Tibial artery (tissue), 4 donors: Measurements from ENCODE around the gene HMCN1.

Experiments
- DNase-seq, 2 donors: peaks; one replicate each; pipeline ENCODE4 v3.0.0-alpha.2; 2019
- H3K27ac ChIP-seq, 2 donors: fragments of 200-600 bp; sonication (generic) in 1 of 2; 1 replicate in 1 of 2; 2 replicates in 1 of 2; pipeline ENCODE4 v1.5.1; 2018 to 2019; ENCODE audit warnings: mild to moderate bottlenecking in 1 of 2
- H3K27me3 ChIP-seq, 2 donors: fragments of 200-600 bp; sonication (generic) in 1 of 2; one replicate each; pipeline versions ENCODE4 v1.5.1 to v1.6.0; 2016 to 2019
- H3K36me3 ChIP-seq, 3 donors: fragments of 200-600 bp; sonication (generic) in 2 of 3; one replicate each; pipeline ENCODE4 v1.5.1; 2016 to 2019; ENCODE audit warnings: mild to moderate bottlenecking in 2 of 3
- H3K4me1 ChIP-seq, 4 donors: fragments of 200-600 bp; sonication (generic) in 2 of 4; 1 replicate in 3 of 4; 2 replicates in 1 of 4; pipeline ENCODE4 v1.5.1; 2016 to 2019
- H3K4me3 ChIP-seq, 2 donors: fragments of 200-600 bp; sonication (generic) in 1 of 2; 1 replicate in 1 of 2; 2 replicates in 1 of 2; pipeline ENCODE4 v1.5.1; 2018 to 2019; ENCODE audit warnings: mild to moderate bottlenecking in 2 of 2
- H3K9me3 ChIP-seq, 3 donors: fragments of 200-600 bp; sonication (generic) in 1 of 3; one replicate each; pipeline ENCODE4 v1.5.1; 2016 to 2019
- intact Hi-C: fragments of 100-400 bp; cut with DNase I; formaldehyde crosslinking; loops from one replicate; pipeline ENCODE4 v1.15.0; 2023; ENCODE audit warnings: low total_unique reads
- TF ChIP-seq, protein P1 (sequence below), 2 experiments: fragments of 200-600 bp in 1 of 2; fragments of 450-650 bp in 1 of 2; IDR thresholded peaks; one replicate each; pipeline ENCODE4 v1.5.1; 2017 to 2019; ENCODE audit warnings: antibody characterized with exemption in 2 of 2, mild to moderate bottlenecking in 1 of 2, moderate library complexity in 1 of 2

HMCN1 gene

DNA sequence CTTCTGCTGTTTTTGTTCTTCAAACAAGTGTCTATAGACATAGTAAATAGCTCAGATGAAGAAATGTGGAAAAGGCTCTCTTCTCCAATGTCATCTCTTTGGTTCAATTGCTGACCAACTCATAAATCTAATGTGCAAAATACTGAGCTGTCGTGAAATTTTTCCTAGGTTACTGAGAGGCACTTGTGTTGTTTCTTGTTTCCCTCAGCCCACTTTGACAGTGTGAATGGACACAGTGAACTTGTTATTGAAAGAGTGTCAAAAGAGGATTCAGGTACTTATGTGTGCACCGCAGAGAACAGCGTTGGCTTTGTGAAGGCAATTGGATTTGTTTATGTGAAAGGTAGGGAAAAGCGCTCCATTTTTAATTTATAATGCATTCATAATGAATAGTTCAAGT is 395.6 kb downstream of the HMCN1 start:
- H3K27me3 ChIP-seq, result no peaks in the 10 kb centered on the region
- intact Hi-C loops, result no loop called here
- no peak overlapping the region for H3K4me3 ChIP-seq
- TF ChIP-seq, protein P1, sequence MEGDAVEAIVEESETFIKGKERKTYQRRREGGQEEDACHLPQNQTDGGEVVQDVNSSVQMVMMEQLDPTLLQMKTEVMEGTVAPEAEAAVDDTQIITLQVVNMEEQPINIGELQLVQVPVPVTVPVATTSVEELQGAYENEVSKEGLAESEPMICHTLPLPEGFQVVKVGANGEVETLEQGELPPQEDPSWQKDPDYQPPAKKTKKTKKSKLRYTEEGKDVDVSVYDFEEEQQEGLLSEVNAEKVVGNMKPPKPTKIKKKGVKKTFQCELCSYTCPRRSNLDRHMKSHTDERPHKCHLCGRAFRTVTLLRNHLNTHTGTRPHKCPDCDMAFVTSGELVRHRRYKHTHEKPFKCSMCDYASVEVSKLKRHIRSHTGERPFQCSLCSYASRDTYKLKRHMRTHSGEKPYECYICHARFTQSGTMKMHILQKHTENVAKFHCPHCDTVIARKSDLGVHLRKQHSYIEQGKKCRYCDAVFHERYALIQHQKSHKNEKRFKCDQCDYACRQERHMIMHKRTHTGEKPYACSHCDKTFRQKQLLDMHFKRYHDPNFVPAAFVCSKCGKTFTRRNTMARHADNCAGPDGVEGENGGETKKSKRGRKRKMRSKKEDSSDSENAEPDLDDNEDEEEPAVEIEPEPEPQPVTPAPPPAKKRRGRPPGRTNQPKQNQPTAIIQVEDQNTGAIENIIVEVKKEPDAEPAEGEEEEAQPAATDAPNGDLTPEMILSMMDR (IDR thresholded peaks at IDR 0.05), result no peak
- DNase-seq, result no peak
- H3K27ac ChIP-seq, result no peak overlapping the region
- no peaks in the 10 kb centered on the region for H3K36me3 ChIP-seq
- H3K9me3 ChIP-seq, result peaks cover 0 to 3% (median 0%) of the 10 kb centered on the region in 3 donors
- no peaks in the 10 kb centered on the region for H3K4me1 ChIP-seq

- Histone ChIP-seq H3K36me3 (peaks cover 0 to 11% (median 0%) of the 10 kb centered on the region in 3 donors), H3K4me1 (peaks cover 0 to 7% (median 0%) of the 10 kb centered on the region in 4 donors), H3K27ac (peak overlapping the region; percentile 18 to 35), H3K4me3 (no peak overlapping the region), H3K9me3 (no peaks in the 10 kb centered on the region), H3K27me3 (no peaks in the 10 kb centered on the region)
- DNase-seq, result no peak
- TF ChIP-seq, protein P1 (IDR thresholded peaks at IDR 0.05), result no peak
- intact Hi-C loops, result no loop called here
These were observed 404.9 kb downstream of the HMCN1 start for GRCh38 chr1:186139115-186139514.

- TF ChIP-seq, protein P1 (IDR thresholded peaks at IDR 0.05), result no peak
- Histone ChIP-seq H3K36me3 (peaks cover 0 to 11% (median 0%) of the 10 kb centered on the region in 3 donors), H3K9me3 (no peaks in the 10 kb centered on the region), H3K4me1 (peaks cover 0 to 7% (median 0%) of the 10 kb centered on the region in 4 donors), H3K27ac (peak overlapping the region; percentile 18 to 35), H3K27me3 (no peaks in the 10 kb centered on the region), H3K4me3 (no peak overlapping the region)
- no peak for DNase-seq
- intact Hi-C loops, result no loop called here
These were observed 405.5 kb downstream of the HMCN1 start for GRCh38 chr1:186139701-186140100.

GRCh38 chr1:186142159-186142558 is 408.0 kb downstream of the HMCN1 start:
- H3K27ac ChIP-seq, result no peak overlapping the region
- TF ChIP-seq, protein P1 (IDR thresholded peaks at IDR 0.05), result no peak
- H3K36me3 ChIP-seq, result peaks cover 0 to 18% (median 10%) of the 10 kb centered on the region in 3 donors
- peaks cover 0 to 7% (median 0%) of the 10 kb centered on the region in 4 donors for H3K4me1 ChIP-seq
- no peaks in the 10 kb centered on the region for H3K9me3 ChIP-seq
- no peaks in the 10 kb centered on the region for H3K27me3 ChIP-seq
- intact Hi-C loops, result no loop called here
- no peak for DNase-seq
- no peak overlapping the region for H3K4me3 ChIP-seq

DNA sequence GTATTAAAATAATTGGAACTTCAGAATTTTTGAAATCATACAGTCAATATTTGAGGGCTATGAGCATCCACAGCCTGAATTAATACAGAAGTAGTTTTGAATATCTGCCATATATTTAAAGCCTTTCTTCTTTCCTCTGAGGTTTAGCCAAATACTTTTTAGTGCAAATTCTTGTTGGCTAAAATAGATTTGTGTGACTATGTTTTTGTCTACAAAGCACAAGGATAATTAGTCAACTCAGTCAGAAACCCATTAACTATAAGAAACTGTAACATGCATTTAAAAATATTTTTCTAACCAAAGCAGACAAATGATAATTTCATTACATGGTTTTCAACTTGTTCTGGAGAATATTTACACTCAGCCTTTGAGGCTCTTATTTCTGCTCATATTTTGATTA is 408.7 kb downstream of the HMCN1 start:
- Histone ChIP-seq H3K9me3 (no peaks in the 10 kb centered on the region), H3K4me3 (no peak overlapping the region), H3K36me3 (peaks cover 0 to 14% (median 10%) of the 10 kb centered on the region in 3 donors), H3K27me3 (no peaks in the 10 kb centered on the region), H3K27ac (no peak overlapping the region), H3K4me1 (peaks cover 0 to 7% (median 0%) of the 10 kb centered on the region in 4 donors)
- no peak for DNase-seq
- TF ChIP-seq, protein P1 (IDR thresholded peaks at IDR 0.05), result no peak
- intact Hi-C loops, result no loop called here

DNA sequence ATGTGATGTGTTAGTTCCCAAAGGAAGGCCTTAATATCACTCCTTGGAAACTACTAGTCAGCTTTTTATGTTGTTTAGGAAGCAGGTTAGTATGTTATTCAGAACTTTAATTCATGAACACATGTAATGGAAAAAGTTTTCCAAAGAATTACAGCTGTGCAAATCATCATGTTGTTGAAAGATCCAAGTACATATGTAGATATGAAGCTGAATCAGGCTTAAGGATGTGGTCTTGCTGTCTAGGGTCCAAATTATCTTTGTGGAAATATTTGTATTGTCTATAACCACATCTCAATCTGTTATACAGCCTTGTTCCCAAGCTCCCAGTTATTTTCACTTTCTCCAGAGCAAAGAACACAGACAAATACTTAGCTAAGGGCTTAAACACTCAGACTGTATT is 409.3 kb downstream of the HMCN1 start:
- no peaks in the 10 kb centered on the region for H3K27me3 ChIP-seq
- H3K27ac ChIP-seq, result no peak overlapping the region
- peaks cover 0 to 7% (median 0%) of the 10 kb centered on the region in 4 donors for H3K4me1 ChIP-seq
- no peak overlapping the region for H3K4me3 ChIP-seq
- H3K9me3 ChIP-seq, result no peaks in the 10 kb centered on the region
- DNase-seq, result no peak
- intact Hi-C loops, result no loop called here
- H3K36me3 ChIP-seq, result peaks cover 0 to 10% (median 9%) of the 10 kb centered on the region in 3 donors
- TF ChIP-seq, protein P1 (IDR thresholded peaks at IDR 0.05), result no peak
